Measurements from ENCODE around the gene FOXD4L6. TPM values are rescaled to one million over a fixed set of nuclear protein-coding genes. Genes with fewer than 3 reads are reported as not detected.
"Not testable (repeated sequence)": the region's sequence is repeated elsewhere in the genome, so short reads cannot be mapped to it uniquely, and the experiment has no call there.

FOXD4L6 gene
- total and polyA plus RNA-seq, 12 donors: not detected

DNA sequence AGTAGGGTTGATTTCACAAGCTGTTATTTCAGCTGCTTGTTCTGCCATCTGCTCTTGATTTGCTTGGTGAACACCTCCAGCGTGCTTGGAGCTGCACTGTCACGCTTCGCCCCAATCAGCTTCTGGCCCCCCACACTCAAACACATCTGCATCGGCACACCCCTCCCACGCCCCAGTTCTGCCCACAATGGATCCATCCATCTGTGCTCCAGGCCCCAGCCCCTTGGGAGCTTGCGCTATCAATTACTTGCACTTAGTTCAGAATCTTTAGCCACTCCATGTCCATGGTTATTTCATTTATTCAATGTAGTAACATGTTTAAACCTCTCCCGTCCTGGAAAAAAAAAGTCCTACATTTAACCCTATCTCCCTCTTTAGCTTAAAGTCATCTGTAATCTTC is 28.0 kb downstream of the FOXD4L6 start:
- H3K4me3 ChIP-seq; H3K36me3 ChIP-seq; H3K27ac ChIP-seq; H3K4me1 ChIP-seq; H3K9me3 ChIP-seq; DNase-seq; intact Hi-C loops (cut with DNase I); ATAC-seq: not testable (repeated sequence)
- peaks cover 0 to 10% (median 3%) of the 10 kb centered on the region in 7 donors for H3K27me3 ChIP-seq
- 60 to 70% methylated on average over 4 of the region's 7 CpGs for WGBS, 2 donors

DNA sequence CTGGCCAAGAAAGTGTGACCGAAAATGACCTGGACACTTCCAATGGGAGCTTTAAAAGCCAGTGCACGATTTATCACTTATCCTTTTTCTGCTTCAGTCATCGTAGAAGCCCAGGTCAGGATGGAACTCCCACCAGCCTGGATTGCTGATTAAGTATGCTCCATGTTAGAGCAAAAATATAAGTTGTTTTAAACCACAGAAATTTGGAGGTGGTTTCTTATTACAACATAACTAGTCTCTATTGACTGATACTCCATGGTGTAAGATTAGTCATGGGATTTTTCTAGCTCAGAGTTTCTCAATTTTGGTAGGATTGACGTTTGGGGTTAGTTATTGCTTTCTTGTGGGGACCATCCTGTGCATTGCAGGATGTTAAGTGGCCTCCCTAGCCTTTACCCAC is 29.7 kb downstream of the FOXD4L6 start:
- H3K9me3 ChIP-seq; H3K36me3 ChIP-seq; DNase-seq; H3K4me3 ChIP-seq; H3K27me3 ChIP-seq; intact Hi-C loops (cut with DNase I); H3K27ac ChIP-seq; H3K4me1 ChIP-seq: not testable (repeated sequence)
- WGBS, 2 donors: 44 to 59% methylated on average over 4 of the region's 4 CpGs
- ATAC-seq: peak in 1 of 8 donors; percentile 25

DNA sequence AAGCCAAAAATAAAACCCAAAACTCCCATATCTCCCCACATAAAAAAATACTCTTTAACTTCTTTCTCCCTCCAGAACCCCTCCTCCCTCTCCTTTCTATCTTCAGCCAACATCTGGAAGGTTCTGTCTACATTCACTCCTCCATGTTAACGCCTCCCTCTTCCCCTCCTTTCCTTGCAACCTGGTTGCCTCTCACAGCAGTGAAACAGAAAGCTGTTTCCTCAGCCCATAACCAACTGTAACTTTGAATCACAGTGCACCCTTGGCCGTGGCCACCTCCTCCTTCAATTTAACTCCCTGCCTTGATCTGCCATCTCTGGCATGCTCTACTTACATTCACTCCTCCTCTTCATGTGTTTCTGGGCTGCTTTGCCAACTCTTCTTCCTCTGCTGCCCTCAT is 33.4 kb downstream of the FOXD4L6 start:
- WGBS, 2 donors: 40 to 59% methylated on average over 1 of the region's 2 CpGs
- intact Hi-C loops (cut with DNase I); H3K36me3 ChIP-seq; H3K4me1 ChIP-seq; H3K4me3 ChIP-seq; DNase-seq; H3K27ac ChIP-seq; H3K9me3 ChIP-seq; H3K27me3 ChIP-seq: not testable (repeated sequence)
- ATAC-seq: peak in 5 of 8 donors; percentile 29 to 57 (median 45)

DNA sequence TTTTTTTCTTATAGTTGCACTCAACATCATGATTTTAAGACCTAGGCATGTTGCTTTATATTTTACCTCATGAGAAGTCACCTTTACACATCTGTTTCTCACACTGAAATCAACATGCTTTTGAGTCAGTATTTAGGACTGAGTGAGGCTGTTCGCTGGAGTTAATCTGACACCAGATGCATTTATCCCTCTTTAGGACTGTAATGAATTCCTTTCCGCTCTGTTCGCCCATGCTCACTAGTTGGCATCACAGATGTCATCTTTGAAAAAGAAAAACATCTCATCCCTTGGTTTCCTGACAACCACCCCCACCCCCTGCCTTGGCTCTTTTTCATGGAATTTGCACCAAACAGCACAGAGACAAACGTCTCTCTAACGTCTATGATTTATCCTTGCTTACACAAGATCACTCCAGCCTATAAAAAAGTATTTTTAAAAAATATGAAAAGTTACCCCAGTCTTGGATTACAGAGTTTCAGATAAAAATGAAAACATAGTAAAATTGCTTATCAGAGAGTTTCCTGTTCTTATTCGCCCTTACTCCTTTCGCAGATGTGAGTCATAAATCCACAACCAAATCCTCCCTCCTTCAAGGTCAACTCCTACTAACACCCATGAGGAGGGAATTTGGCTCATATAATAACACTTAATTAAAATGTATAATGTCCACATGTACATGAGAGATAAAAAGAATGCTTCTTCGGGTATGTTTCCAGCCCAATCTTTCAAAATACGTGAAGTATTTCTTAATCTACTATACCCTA is 34.3 kb downstream of the FOXD4L6 start:
- intact Hi-C loops (cut with DNase I); H3K9me3 ChIP-seq; H3K36me3 ChIP-seq; ATAC-seq; DNase-seq; H3K27ac ChIP-seq; H3K27me3 ChIP-seq; H3K4me3 ChIP-seq; H3K4me1 ChIP-seq: not testable (repeated sequence)
- WGBS, 2 donors: 54 to 58% methylated on average over 3 of the region's 9 CpGs

DNA sequence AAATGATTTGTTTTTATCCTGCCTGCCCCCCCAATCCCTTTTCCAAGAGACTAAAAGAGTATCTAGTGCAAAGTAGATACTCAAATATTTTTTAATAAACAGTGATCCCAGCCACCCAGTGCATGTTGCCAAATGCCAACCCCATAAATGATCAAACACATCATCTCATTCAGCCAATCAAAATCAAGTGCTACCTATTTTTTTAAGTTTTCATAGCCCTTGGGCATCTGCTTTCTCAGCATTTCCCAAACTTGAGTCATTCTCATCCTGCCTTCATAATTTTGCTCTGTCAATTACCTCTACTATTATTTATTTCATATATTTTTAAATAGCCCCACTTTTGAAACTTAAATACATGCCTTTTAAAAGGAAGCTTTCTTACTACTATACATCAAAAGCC is 37.6 kb downstream of the FOXD4L6 start:
- H3K9me3 ChIP-seq; H3K36me3 ChIP-seq; H3K27ac ChIP-seq; DNase-seq; ATAC-seq; H3K4me3 ChIP-seq; intact Hi-C loops (cut with DNase I); H3K27me3 ChIP-seq; H3K4me1 ChIP-seq: not testable (repeated sequence)

DNA sequence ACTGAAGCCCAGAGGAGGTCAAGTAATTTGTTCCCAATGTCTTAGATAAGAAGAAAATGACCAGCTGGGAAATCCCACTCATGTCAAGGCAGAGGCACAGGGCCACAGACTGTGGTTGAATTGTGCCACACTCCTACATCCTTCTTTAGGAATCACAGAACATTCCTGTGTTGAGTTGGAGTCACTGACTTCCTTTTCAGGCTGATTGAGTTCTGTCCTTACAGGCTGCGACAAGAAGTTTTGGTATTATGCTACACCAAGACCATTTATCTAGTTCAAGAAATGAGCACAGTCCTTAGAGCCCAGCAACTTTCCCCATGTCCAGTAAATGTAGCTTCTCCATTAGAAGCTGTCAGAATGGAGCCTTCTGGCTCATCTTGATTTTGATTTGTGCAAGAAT is 38.1 kb downstream of the FOXD4L6 start:
- H3K36me3 ChIP-seq; DNase-seq; H3K9me3 ChIP-seq; H3K4me1 ChIP-seq; intact Hi-C loops (cut with DNase I); H3K4me3 ChIP-seq; ATAC-seq; H3K27ac ChIP-seq; H3K27me3 ChIP-seq: not testable (repeated sequence)
- 49 to 60% methylated on average over 1 of the region's 1 CpG for WGBS, 2 donors

DNA sequence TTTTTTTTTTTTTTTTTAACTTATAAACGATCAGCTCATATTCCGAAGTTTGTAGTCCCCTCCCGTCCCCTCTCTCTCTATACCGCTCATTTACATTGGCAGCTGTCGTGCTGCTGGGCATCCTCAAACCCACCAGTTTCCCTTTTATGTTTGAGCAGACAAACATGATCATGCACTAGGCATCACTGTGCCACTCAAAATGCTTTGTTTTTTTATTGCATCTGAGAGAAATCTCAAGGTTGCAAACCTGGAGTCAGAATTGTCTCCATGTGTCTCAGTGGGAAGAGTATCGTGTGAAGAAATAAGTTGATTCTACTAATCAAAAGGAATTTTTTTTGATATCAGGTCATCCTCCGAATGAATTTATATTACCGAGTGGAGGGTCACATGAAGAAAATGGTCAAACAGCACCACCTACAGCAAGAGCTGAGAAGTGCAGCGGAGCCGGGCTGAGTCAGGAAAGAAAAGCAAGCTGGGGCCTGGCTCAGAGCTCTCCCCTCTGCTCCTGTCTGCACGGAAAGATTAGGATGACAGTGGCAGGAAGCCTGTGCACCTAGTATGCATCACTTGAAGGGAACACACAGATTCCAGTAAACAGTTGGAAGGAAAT is 39.9 kb downstream of the FOXD4L6 start:
- intact Hi-C loops (cut with DNase I); DNase-seq; H3K27ac ChIP-seq; H3K4me3 ChIP-seq; H3K9me3 ChIP-seq; H3K36me3 ChIP-seq; H3K27me3 ChIP-seq; H3K4me1 ChIP-seq: not testable (repeated sequence)
- 12 to 17% methylated on average over 9 of the region's 11 CpGs for WGBS, 2 donors
- TF ChIP-seq, protein P1, sequence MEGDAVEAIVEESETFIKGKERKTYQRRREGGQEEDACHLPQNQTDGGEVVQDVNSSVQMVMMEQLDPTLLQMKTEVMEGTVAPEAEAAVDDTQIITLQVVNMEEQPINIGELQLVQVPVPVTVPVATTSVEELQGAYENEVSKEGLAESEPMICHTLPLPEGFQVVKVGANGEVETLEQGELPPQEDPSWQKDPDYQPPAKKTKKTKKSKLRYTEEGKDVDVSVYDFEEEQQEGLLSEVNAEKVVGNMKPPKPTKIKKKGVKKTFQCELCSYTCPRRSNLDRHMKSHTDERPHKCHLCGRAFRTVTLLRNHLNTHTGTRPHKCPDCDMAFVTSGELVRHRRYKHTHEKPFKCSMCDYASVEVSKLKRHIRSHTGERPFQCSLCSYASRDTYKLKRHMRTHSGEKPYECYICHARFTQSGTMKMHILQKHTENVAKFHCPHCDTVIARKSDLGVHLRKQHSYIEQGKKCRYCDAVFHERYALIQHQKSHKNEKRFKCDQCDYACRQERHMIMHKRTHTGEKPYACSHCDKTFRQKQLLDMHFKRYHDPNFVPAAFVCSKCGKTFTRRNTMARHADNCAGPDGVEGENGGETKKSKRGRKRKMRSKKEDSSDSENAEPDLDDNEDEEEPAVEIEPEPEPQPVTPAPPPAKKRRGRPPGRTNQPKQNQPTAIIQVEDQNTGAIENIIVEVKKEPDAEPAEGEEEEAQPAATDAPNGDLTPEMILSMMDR (IDR thresholded peaks at IDR 0.05): peak; percentile 12 to 69 (median 50)
- ATAC-seq: peak; percentile 69 to 86 (median 82)

DNA sequence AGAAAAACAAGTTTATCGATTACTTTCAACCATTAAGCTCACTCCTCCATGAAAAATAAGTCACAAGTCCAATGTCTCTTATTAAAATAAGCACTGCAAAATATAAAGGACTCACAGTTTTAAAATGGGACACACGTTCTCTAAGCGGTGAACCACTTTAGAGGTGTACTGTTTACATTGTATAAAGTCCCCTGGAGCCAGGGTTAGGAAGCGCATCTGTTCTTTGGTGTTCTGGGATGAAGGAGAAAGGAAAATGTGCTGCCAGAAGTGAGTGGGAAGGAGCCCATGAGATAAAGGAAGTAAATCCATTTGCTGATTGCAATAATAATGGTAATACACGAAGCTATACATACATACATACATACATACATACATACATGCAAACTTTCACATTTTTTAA is 40.6 kb downstream of the FOXD4L6 start:
- H3K27ac ChIP-seq; H3K9me3 ChIP-seq; H3K4me1 ChIP-seq; ATAC-seq; DNase-seq; intact Hi-C loops (cut with DNase I); H3K4me3 ChIP-seq; H3K36me3 ChIP-seq; H3K27me3 ChIP-seq: not testable (repeated sequence)
- WGBS, 2 donors: 62 to 70% methylated on average over 5 of the region's 5 CpGs

DNA sequence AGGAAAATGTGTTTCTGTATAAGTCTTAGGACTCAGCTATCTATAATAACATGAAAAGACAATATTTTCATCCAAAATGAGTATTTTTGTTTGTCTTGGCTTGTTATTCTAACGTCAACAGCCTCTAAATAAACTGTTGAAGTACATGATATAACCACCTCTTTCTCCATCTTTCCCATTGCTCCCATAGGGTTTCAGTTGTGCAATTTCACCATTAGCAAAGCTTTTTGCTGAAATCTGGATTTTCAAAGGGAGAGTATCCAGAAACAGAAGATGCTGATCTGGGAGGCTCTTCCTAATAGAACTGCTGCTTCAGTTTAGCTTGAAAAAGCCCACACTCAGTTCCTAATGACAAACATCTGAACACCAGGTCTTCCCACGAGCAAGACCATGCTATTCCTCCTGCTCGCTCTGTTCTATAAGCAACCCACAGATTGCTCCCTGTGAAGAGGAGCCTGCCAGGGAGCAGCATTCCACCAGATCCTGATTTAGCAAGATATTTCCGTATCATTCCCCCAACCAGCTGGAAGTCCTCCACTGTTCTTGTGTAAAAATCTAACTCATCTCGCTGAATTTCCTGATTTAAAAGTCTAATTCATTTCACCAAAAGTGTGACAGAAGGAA is 41.2 kb downstream of the FOXD4L6 start:
- DNase-seq; H3K4me3 ChIP-seq; H3K36me3 ChIP-seq; H3K27ac ChIP-seq; H3K9me3 ChIP-seq; H3K4me1 ChIP-seq; intact Hi-C loops (cut with DNase I): not testable (repeated sequence)
- peak in 3 of 8 donors; percentile 14 to 68 (median 27) for ATAC-seq
- WGBS, 2 donors: 45 to 51% methylated on average over 4 of the region's 5 CpGs
- H3K27me3 ChIP-seq: peaks cover 0 to 12% (median 0%) of the 10 kb centered on the region in 7 donors

DNA sequence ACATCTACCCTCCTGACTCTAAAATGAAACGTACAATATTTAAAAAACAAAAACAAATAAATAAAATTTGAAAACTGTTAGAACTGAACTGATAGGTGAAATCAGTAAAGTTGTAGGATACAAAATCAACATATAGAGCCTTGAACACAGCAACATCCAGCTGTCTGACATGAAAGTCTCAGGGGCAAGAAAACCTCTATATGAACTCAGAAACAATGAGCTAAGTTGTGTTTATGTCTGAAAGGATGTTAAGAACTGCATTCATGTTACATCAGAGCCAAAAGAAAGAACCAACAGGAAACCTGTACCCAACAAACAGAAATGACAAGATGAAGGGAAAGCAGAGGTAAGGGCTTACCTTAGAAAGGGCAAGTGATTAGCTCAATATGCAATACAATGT is 41.8 kb downstream of the FOXD4L6 start:
- ATAC-seq; H3K4me1 ChIP-seq; intact Hi-C loops (cut with DNase I); H3K36me3 ChIP-seq; H3K27ac ChIP-seq; H3K9me3 ChIP-seq; H3K4me3 ChIP-seq; DNase-seq: not testable (repeated sequence)
- 0 to 33% methylated on average over 1 of the region's 1 CpG for WGBS, 2 donors
- H3K27me3 ChIP-seq: peaks cover 0 to 12% (median 0%) of the 10 kb centered on the region in 7 donors

Data from heart right ventricle (tissue), 16 donors.